Measurements from ENCODE around the gene PARP12.

GRCh38 chr7:140003913-140004382 is 58.8 kb downstream of the PARP12 start:
- TF ChIP-seq CTCF (IDR thresholded peaks at IDR 0.05): peak in 3 of 6 experiments; percentile 26 to 49 (median 30)
- TF ChIP-seq POLR2A (IDR thresholded peaks at IDR 0.05): no peak

All from thyroid gland (tissue), 4 donors.